Left lobe of liver (tissue), 2 donors: Measurements from ENCODE around the gene FNDC3B. TPM values are rescaled to one million over a fixed set of nuclear protein-coding genes. Genes with fewer than 3 reads are reported as not detected.

Experiments
- ATAC-seq: fragments of 200-7000 bp; cut with Tn5 transposase; one replicate; pipeline ENCODE4 v1.9.1; 2020; ENCODE audit warnings: mild to moderate bottlenecking, moderate library complexity
- DNase-seq: peaks from one replicate; pipeline ENCODE4 v3.0.0-alpha.2; 2020; ENCODE audit warnings: low spot score
- total RNA-seq: library from RNA; stranded (reverse); gene quantifications from one replicate; pipeline ENCODE4 v1.2.1, GENCODE V29; 2021
- donor health status: DM: no; HTN: no; CAD: no; lungs with moderate emphysema.
- donor health status: DM: no; HTN: yes; CAD: no.

The FNDC3B gene
- total RNA-seq, 1 donor from 2014 or later, result 44.6 TPM

GRCh38 chr3:172407872-172408271 is 368.5 kb downstream of the FNDC3B start:
- no peak for ATAC-seq

GRCh38 chr3:172410702-172411477 is 371.5 kb downstream of the FNDC3B start:
- ATAC-seq (peak; percentile 20), DNase-seq (no peak)

More at GRCh38 chr3:172407872-172408271, 368.5 kb downstream of the FNDC3B start:
- DNase-seq, result no peak

- no peak for ATAC-seq
- no peak for DNase-seq
Measured at GRCh38 chr3:172411478-172411947, 372.1 kb downstream of the FNDC3B start.

- no peak for ATAC-seq
- DNase-seq, result no peak
Measured at GRCh38 chr3:172415323-172415722, 375.9 kb downstream of the FNDC3B start.

GRCh38 chr3:172437713-172438112 is 398.3 kb downstream of the FNDC3B start:
- ATAC-seq (peak; percentile 50), DNase-seq (no peak)

- DNase-seq (no peak), ATAC-seq (no peak)
Measured at GRCh38 chr3:172438186-172438585, 398.8 kb downstream of the FNDC3B start.

GRCh38 chr3:172441581-172441980 is 402.2 kb downstream of the FNDC3B start:
- ATAC-seq, result no peak
- no peak for DNase-seq

- no peak for DNase-seq
- no peak for ATAC-seq
Measured at GRCh38 chr3:172442606-172443005, 403.2 kb downstream of the FNDC3B start.

GRCh38 chr3:172444821-172445220 is 405.4 kb downstream of the FNDC3B start:
- ATAC-seq, result no peak
- no peak for DNase-seq

GRCh38 chr3:172446198-172446597 is 406.8 kb downstream of the FNDC3B start:
- DNase-seq (no peak), ATAC-seq (no peak)

- DNase-seq (no peak), ATAC-seq (no peak)
Measured at GRCh38 chr3:172447611-172448579, 408.5 kb downstream of the FNDC3B start, which contains the start of gene GHSR. TSS of gene GHSR (minus strand) at chr3:172448456. CDS start at chr3:172448413, 43 bp downstream.

GRCh38 chr3:172448661-172449465 is 409.5 kb downstream of the FNDC3B start:
- ATAC-seq (no peak), DNase-seq (no peak)

- peak; percentile 65 for ATAC-seq
- DNase-seq, result no peak
Measured at GRCh38 chr3:172449466-172450149, 410.2 kb downstream of the FNDC3B start.

Other genes starting within 250 kb of the FNDC3B start
- gene PLD1, start 229.1 kb upstream of the FNDC3B start, total RNA-seq, result 15.2 TPM
- not detected for gene TMEM212, start 196.2 kb upstream of the FNDC3B start, total RNA-seq